Fibroblast of villous mesenchyme (primary cell): ENCODE data around the gene UBXN7. TPM values are rescaled to one million over a fixed set of nuclear protein-coding genes. Genes with fewer than 3 reads are reported as not detected.
"Not testable (repeated sequence)": the region's sequence is repeated elsewhere in the genome, so short reads cannot be mapped to it uniquely, and the experiment has no call there.

Source experiments
- DNase-seq: peaks from one replicate; pipeline ENCODE4 v3.0.0-alpha.2; 2010; ENCODE audit warnings: low read depth
- H3K4me3 ChIP-seq: 2 replicates; pipeline ENCODE4 v1.5.1; 2011; ENCODE audit warnings: low read depth, mild to moderate bottlenecking, low read length
- total RNA-seq: library from RNA; depleted of rRNA; stranded (reverse); fragments of >200 nt; gene quantifications from 2 replicates; pipeline ENCODE4 v1.2.3, GENCODE V29; 2012
- TF ChIP-seq, protein P1 (sequence below): IDR thresholded peaks from 2 replicates; pipeline ENCODE4 v1.5.1; 2012; ENCODE audit warnings: low read depth, mild to moderate bottlenecking, low read length; ENCODE audit not compliant: insufficient read depth

The UBXN7 gene
- total RNA-seq, 1 donor = 30.2 TPM

- DNase-seq = no peak
- no peak overlapping the region for H3K4me3 ChIP-seq
- TF ChIP-seq, protein P1, sequence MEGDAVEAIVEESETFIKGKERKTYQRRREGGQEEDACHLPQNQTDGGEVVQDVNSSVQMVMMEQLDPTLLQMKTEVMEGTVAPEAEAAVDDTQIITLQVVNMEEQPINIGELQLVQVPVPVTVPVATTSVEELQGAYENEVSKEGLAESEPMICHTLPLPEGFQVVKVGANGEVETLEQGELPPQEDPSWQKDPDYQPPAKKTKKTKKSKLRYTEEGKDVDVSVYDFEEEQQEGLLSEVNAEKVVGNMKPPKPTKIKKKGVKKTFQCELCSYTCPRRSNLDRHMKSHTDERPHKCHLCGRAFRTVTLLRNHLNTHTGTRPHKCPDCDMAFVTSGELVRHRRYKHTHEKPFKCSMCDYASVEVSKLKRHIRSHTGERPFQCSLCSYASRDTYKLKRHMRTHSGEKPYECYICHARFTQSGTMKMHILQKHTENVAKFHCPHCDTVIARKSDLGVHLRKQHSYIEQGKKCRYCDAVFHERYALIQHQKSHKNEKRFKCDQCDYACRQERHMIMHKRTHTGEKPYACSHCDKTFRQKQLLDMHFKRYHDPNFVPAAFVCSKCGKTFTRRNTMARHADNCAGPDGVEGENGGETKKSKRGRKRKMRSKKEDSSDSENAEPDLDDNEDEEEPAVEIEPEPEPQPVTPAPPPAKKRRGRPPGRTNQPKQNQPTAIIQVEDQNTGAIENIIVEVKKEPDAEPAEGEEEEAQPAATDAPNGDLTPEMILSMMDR = no peak
These were observed 53.9 kb downstream of the UBXN7 start for GRCh38 chr3:196378146-196378841.

DNA sequence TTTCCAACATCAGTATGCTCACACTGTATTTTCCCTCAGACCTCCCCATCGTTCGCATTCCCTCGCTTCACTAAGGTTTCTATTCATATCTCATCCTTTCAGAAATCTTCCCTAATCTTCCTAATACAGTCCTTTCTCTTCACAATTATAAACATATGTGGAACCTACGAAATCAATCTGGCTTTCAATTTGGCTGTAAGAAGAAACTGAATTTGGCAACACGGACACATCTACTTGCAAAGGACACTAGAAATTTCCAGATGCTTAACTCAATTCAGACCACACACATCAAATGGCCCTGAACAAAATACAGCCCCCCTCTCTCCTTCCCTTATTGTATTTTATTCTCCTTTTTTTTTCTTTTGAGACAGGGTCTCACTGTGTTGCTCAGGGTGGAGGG lies 54.9 kb downstream of the UBXN7 start:
- no peak for DNase-seq
- H3K4me3 ChIP-seq = no peak overlapping the region
- TF ChIP-seq, protein P1 = no peak

- no peak overlapping the region for H3K4me3 ChIP-seq
- TF ChIP-seq, protein P1 = no peak
- no peak for DNase-seq
These were observed 66.5 kb downstream of the UBXN7 start for GRCh38 chr3:196365736-196366135.

- no peak for DNase-seq
- H3K4me3 ChIP-seq = no peak overlapping the region
- TF ChIP-seq, protein P1 = no peak
These were observed 71.6 kb downstream of the UBXN7 start for GRCh38 chr3:196360586-196360985.

GRCh38 chr3:196358540-196358939 lies 73.7 kb downstream of the UBXN7 start:
- DNase-seq, H3K4me3 ChIP-seq: not testable (repeated sequence)

DNA sequence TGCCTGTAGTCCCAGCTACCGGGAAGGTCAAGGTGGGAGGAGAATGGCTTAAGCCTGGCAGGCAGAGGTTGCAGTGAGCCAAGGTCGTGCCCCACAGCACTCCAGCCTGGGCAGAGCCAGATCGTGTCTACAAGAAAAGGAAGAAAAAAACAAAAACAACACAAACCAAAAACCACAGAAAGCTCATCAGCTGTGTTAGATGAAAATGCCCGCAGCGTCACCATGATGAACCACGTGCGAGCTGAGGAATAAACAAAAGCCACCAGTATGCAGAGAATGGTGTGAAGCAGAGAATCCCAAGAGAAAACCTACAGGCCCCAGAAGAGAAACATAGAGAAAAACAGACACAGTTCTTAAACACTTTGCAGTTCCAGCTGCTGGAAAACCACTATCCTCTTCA lies 74.3 kb downstream of the UBXN7 start:
- no peak overlapping the region for H3K4me3 ChIP-seq
- TF ChIP-seq, protein P1 = no peak
- no peak for DNase-seq

DNA sequence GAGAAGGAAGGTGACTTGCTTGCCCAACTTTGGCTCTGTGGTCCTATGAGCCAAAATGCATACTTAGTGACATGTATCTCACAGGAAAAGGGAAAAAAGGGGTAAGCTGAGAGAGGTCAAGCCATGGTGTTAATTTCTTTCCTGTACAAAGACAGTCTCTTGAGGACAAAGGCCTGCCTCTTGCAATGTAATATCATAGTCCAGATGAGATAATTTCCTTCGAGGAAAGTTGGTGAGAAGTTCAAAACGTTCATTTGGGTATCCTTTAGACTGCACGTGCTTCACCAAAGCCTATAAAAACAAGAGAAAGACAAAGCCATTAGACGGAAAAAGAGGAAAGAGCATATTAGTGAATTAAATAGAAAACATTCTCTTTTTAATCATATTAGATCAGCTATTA lies 75.7 kb downstream of the UBXN7 start:
- DNase-seq = no peak
- TF ChIP-seq, protein P1 = no peak
- H3K4me3 ChIP-seq = no peak overlapping the region
